Measurements from ENCODE around the gene AKAP13. TPM values are rescaled to one million over a fixed set of nuclear protein-coding genes. Genes with fewer than 3 reads are reported as not detected.
"Not testable (repeated sequence)": the region's sequence is repeated elsewhere in the genome, so short reads cannot be mapped to it uniquely, and the experiment has no call there.

Gene AKAP13
- total RNA-seq, 1 experiment from 2014 or later, result 75.3 TPM

DNA sequence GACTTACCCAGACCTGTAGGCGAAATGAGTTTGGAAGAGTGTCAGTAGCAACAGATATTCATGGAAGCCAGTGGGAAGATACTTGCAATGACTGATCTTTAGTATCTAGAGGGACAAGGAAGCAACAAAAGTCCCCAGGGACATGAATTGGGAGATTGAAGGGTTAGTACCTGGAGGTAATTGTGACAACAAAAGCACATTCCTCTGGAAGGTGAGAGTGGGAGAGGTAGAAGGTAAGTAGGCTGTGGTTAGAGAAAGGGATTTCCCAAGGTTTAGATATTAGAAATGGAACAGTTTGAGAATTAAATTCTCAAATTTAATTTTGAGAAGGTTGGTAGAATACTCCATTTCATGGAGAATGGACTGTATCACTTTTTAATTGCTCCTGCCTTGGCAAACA lies 191.4 kb downstream of the AKAP13 start:
- no peaks in the 10 kb centered on the region for H3K4me1 ChIP-seq
- H3K4me3 ChIP-seq, result no peak overlapping the region
- no peaks in the 10 kb centered on the region for H3K27me3 ChIP-seq
- H3K9me3 ChIP-seq (replicated peaks), result no peaks in the 10 kb centered on the region
- H3K36me3 ChIP-seq, result peaks cover under 1% of the 10 kb centered on the region; the same call in 1 of the 2 replicates
- H3K27ac ChIP-seq, result no peak overlapping the region
- DNase-seq, result no peak

DNA sequence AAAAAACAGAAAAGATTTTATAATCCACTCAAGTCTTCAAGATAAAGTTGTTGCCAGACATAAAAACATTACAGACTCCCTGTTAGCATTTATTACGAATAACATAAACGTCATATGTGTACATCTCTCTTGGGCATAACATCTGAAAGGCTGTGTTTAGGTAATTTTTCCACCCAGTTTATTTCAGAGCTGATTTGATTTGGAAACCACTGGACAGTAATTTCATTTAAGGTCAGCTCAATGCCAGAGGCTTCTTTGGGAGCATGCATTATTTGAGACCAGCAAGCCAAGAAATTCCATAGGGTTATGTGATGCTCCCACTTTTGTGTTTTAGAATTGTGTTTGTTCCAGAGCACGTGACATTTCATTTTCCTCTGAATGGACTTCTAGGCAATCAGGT lies 196.0 kb downstream of the AKAP13 start:
- DNase-seq, result no peak
- no peaks in the 10 kb centered on the region for H3K9me3 ChIP-seq (replicated peaks)
- peaks cover 3% of the 10 kb centered on the region; the same call in 1 of the 2 replicates for H3K4me1 ChIP-seq
- no peak overlapping the region for H3K27ac ChIP-seq
- H3K4me3 ChIP-seq, result no peak overlapping the region
- no peaks in the 10 kb centered on the region for H3K27me3 ChIP-seq
- H3K36me3 ChIP-seq, result peaks cover 28% of the 10 kb centered on the region

DNA sequence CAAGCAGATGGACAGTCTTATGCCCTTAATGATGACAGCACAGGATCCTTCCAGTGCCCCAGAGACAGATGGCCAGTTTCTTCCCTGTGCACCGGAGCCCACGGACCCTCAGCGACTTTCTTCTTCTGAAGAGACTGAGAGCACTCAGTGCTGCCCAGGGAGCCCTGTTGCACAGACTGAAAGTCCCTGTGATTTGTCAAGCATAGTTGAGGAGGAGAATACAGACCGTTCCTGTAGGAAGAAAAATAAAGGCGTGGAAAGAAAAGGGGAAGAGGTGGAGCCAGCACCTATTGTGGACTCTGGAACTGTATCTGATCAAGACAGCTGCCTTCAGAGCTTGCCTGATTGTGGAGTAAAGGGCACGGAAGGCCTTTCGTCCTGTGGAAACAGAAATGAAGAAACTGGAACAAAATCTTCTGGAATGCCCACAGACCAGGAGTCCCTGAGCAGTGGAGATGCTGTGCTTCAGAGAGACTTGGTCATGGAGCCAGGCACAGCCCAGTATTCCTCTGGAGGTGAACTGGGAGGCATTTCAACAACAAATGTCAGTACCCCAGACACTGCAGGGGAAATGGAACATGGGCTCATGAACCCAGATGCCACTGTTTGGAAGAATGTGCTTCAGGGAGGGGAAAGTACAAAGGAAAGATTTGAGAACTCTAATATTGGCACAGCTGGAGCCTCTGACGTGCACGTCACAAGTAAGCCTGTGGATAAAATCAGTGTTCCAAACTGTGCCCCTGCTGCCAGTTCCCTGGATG lies 198.7 kb downstream of the AKAP13 start:
- Histone ChIP-seq H3K27ac (no peak overlapping the region), H3K36me3 (peaks cover 34% of the 10 kb centered on the region), H3K4me3 (no peak overlapping the region), H3K4me1 (peaks cover 28% of the 10 kb centered on the region), H3K9me3 (replicated peaks) (no peaks in the 10 kb centered on the region), H3K27me3 (no peaks in the 10 kb centered on the region)
- no peak for DNase-seq

DNA sequence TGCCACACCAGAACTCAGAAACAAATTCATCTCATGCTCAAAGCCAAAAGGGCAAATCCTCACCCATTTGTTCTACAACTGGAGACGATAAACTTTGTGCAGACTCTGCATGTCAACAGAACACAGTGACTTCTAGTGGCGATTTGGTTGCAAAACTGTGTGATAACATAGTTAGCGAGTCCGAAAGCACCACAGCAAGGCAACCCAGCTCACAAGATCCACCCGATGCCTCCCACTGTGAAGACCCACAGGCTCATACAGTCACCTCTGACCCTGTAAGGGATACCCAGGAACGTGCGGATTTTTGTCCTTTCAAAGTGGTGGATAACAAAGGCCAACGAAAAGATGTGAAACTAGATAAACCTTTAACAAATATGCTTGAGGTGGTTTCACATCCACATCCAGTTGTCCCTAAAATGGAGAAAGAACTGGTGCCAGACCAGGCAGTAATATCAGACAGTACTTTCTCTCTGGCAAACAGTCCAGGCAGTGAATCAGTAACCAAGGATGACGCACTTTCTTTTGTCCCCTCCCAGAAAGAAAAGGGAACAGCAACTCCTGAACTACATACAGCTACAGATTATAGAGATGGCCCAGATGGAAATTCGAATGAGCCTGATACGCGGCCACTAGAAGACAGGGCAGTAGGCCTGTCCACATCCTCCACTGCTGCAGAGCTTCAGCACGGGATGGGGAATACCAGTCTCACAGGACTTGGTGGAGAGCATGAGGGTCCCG lies 199.7 kb downstream of the AKAP13 start:
- no peak for DNase-seq
- H3K9me3 ChIP-seq (replicated peaks), result no peaks in the 10 kb centered on the region
- H3K27ac ChIP-seq, result no peak overlapping the region
- peaks cover 34% of the 10 kb centered on the region for H3K36me3 ChIP-seq
- no peaks in the 10 kb centered on the region for H3K27me3 ChIP-seq
- peaks cover 34% of the 10 kb centered on the region for H3K4me1 ChIP-seq
- H3K4me3 ChIP-seq, result no peak overlapping the region

DNA sequence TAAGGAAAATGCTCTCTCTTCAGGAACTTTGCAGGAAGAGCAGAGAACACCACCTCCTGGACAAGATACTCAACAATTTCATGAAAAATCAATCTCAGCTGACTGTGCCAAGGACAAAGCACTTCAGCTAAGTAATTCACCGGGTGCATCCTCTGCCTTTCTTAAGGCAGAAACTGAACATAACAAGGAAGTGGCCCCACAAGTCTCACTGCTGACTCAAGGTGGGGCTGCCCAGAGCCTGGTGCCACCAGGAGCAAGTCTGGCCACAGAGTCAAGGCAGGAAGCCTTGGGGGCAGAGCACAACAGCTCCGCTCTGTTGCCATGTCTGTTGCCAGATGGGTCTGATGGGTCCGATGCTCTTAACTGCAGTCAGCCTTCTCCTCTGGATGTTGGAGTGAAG lies 200.5 kb downstream of the AKAP13 start:
- Histone ChIP-seq H3K27me3 (no peaks in the 10 kb centered on the region), H3K4me1 (peaks cover 34% of the 10 kb centered on the region), H3K36me3 (peaks cover 34% of the 10 kb centered on the region), H3K9me3 (replicated peaks) (no peaks in the 10 kb centered on the region), H3K27ac (no peak overlapping the region), H3K4me3 (no peak overlapping the region)
- DNase-seq, result no peak

DNA sequence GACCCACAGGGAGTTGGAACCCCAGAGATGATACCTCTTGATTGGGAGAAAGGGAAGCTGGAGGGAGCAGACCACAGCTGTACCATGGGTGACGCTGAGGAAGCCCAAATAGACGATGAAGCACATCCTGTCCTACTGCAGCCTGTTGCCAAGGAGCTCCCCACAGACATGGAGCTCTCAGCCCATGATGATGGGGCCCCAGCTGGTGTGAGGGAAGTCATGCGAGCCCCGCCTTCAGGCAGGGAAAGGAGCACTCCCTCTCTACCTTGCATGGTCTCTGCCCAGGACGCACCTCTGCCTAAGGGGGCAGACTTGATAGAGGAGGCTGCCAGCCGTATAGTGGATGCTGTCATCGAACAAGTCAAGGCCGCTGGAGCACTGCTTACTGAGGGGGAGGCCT lies 201.1 kb downstream of the AKAP13 start:
- Histone ChIP-seq H3K9me3 (replicated peaks) (no peaks in the 10 kb centered on the region), H3K4me1 (peaks cover 34% of the 10 kb centered on the region), H3K27me3 (no peaks in the 10 kb centered on the region), H3K4me3 (no peak overlapping the region), H3K27ac (peak overlapping the region; percentile 62), H3K36me3 (peaks cover 34% of the 10 kb centered on the region)
- no peak for DNase-seq

DNA sequence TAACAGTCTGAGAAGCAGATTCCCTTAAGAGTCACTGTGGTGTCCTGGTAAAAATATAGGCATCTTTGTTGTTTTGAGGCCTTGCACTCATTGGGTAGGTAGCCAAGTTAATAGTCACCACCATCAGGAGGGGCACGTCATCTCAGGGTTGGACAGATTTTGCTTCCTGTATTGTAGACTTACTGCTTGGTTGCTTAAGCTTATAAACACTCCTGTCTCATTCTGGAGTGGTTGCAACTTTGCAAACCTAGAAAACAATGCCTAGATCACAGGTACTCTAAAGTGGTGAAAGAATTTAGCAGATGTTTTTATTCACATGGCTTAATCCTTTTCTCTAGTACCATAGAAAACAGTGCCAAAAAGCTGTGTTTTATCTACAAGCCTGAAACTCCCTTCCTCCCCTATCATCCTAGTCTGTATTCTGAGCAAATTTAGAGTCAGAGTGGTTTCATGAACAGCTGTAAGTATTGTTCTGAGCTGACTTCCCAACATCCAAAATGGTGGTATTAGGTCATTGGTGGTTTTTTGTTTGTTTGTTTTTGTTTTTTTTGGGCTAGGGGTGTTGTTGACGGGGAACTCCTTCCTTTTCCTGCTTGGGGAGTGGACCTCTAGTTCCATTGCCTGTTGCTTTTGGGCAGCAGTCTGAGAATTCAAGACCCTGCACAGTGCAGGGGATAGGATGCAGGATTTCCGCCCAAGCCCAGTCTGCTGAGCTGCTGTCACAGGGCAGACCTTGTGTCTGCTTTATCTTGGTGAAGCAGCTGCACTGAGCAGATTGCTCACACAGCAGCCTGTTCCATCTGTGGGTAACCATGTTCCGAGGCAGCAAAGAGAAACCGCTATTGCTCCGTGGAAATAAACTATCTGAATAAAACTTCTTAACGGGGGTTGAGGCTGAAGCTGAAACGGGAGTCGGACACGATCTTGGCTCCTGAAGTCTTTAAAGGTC lies 202.0 kb downstream of the AKAP13 start:
- no peaks in the 10 kb centered on the region for H3K27me3 ChIP-seq
- no peaks in the 10 kb centered on the region for H3K9me3 ChIP-seq (replicated peaks)
- peak overlapping the region; percentile 32 for H3K4me3 ChIP-seq
- peaks cover 34% of the 10 kb centered on the region for H3K4me1 ChIP-seq
- peak; percentile 70 to 75 for DNase-seq
- peaks cover 36% of the 10 kb centered on the region for H3K36me3 ChIP-seq
- peak overlapping the region; percentile 62 for H3K27ac ChIP-seq

DNA sequence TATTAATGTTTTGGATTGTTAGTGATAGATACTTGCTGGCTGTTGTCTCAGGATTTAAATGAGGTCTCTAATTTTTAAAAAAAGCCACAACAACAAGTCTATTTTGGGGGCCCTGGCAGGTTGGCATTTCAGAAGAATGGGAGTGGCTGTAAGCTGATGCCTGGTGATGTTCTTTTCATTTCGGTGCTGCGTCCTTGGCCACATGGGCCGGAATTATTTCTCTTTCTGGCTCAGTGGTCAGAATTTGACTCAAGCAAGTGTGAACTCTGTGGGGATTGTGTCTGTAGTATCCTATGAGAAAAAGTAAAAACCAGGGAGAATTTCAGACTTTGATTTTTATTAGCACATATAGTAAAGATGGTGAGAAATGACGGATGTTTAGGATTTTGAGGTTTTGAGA lies 203.0 kb downstream of the AKAP13 start:
- Histone ChIP-seq H3K27ac (peak overlapping the region; percentile 62), H3K4me1 (peaks cover 34% of the 10 kb centered on the region), H3K4me3 (peak overlapping the region; percentile 32), H3K27me3 (no peaks in the 10 kb centered on the region), H3K36me3 (peaks cover 36% of the 10 kb centered on the region), H3K9me3 (replicated peaks) (no peaks in the 10 kb centered on the region)
- DNase-seq, result no peak

DNA sequence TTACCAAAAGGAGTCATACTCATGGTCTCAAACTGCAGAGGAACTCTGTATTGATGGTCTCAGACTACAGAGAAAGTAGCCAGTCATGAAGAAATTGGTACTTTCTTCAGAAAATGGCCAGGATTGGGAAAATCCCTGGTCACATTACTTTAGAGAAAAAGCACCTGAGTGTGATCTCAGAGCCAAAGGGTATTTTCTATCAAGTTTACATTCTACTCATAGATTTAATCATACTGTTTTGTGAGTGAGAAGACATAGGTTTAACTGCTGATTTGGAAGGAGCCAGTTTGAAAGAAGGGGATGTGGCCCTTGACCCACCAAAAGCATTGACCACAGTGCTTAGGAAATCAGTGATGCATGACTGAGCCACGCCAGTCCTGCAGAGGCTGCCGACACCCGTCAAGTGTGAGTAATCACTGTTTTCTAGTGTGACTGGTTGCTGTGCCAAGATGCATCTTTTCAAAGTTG lies 203.6 kb downstream of the AKAP13 start:
- DNase-seq, result peak; percentile 13 to 41
- Histone ChIP-seq H3K4me1 (peaks cover 34% of the 10 kb centered on the region), H3K9me3 (replicated peaks) (no peaks in the 10 kb centered on the region), H3K4me3 (no peak overlapping the region), H3K27ac (peak overlapping the region; percentile 62), H3K36me3 (peaks cover 35% of the 10 kb centered on the region), H3K27me3 (no peaks in the 10 kb centered on the region)

DNA sequence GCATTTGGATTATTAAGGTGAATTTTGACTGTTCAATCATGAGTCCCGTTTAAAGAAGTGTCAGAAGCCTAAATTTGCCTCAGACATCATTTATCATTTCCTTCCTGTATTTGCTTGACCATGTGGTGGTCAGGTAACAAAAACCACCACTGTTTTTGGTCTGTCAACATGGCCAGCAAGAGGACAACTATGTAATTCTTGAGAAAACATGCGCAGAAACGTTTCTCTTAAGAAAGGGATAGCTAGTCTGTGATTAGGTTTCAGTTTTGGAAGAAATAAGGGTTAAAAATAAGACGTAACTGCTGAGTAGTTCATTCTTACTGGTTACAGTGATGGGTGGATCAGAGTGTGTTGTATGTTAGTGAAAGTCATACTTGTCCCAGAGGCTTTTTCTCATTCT lies 204.5 kb downstream of the AKAP13 start:
- Histone ChIP-seq H3K27me3 (no peaks in the 10 kb centered on the region), H3K36me3 (peaks cover 27% of the 10 kb centered on the region), H3K27ac (no peak overlapping the region), H3K4me1 (peaks cover 34% of the 10 kb centered on the region), H3K4me3 (no peak overlapping the region), H3K9me3 (replicated peaks) (no peaks in the 10 kb centered on the region)
- DNase-seq, result no peak

DNA sequence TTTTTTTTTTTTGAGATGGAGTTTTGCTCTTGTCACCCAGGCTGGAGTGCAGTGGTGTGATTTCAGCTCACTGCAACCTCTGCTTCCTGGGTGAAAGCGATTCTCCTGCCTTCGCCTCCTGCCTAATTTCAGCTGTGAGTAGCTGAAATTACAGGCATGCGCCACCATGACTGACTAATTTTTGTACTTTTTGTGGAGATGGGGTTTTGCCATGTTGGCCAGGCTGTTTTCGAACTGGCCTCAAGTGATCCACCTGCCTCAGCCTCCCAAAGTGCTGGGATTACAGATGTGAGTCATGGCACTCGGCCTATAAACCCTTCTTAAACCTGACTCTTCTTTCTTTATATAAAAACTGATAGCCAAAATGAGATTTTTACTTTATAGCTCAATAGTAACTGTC lies 205.8 kb downstream of the AKAP13 start:
- not testable (repeated sequence) for H3K4me3 ChIP-seq; H3K27me3 ChIP-seq; DNase-seq; H3K9me3 ChIP-seq (replicated peaks); H3K27ac ChIP-seq
- Histone ChIP-seq H3K36me3 (peaks cover 16% of the 10 kb centered on the region), H3K4me1 (peaks cover 32% of the 10 kb centered on the region)

DNA sequence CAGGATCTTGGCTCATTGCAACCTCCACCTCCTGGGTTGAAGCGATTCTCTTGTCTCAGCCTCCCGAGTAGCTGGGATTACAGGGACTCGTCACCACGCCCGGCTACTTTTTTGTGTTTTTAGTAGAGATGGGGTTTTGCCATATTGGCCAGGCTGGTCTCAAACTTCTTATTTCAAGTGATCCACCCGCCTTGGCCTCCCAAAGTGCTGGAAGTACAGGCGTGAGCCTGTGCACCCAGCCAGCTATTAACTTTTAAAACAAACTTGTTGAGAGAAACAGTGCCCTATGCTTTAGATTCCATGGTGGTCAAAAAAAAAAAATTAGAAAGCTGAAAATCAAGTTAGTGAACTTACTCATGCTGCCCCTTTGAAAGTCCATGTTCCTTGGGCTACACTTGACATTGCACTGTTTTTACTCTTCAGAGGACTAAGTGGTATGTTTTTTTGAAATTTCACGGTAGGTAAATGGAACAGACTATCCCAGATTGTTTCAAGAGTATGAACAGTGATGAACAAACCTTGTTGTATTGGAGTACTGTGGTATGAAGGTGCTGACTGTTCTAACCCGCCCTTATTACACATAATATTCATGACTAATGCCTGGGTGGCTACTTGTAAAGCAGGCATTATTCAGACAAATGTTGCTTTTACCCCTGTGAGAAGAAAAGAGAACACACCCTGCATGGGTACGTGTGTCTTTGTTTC lies 207.5 kb downstream of the AKAP13 start:
- no peak for DNase-seq
- Histone ChIP-seq H3K4me3 (no peak overlapping the region), H3K9me3 (replicated peaks) (no peaks in the 10 kb centered on the region), H3K4me1 (peaks cover 22% of the 10 kb centered on the region), H3K27me3 (no peaks in the 10 kb centered on the region; the same call in 1 of the 2 replicates), H3K36me3 (peaks cover 9% of the 10 kb centered on the region), H3K27ac (no peak overlapping the region)

DNA sequence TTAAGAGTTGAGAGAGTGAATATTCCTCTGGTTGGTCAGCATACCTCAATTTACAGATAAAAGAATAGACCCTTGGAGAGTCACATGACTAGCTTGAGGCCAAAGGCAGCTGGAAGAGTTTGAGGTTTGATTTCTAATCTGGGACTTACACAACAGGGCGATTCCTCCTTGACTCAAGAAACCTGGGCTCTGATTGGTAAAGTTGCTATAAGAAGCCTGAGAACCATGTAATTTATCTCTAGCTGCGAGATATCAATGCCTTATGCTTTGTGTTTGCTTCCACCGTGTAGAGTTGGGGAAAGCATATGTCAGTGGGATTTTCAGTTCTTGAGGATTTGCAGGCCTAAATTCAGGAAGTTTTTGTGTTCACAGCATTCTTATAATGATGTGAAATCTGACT lies 208.3 kb downstream of the AKAP13 start:
- Histone ChIP-seq H3K27ac (no peak overlapping the region), H3K27me3 (no peaks in the 10 kb centered on the region; the same call in 1 of the 2 replicates)
- no peak for DNase-seq

DNA sequence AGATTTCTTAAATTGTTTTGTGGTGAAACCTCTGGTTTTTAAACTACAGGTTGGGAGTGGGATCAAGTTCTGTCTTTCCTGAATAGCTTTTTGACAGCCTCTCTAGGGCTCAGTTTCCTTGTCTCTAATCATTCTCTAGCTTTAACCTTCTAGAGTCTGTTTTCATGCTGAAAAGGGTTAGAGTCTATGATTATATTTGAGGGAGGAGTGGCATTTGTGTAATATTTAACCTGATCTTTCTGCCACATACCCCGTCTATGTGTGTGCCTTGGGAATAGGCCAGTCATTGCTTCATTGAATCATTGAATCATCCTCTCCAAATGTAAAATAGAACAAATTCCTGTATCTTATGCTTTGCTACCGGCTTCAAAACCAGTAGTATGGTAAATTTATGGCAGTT lies 209.4 kb downstream of the AKAP13 start:
- H3K27me3 ChIP-seq, result no peaks in the 10 kb centered on the region; the same call in 1 of the 2 replicates
- peaks cover 9% of the 10 kb centered on the region for H3K36me3 ChIP-seq
- H3K9me3 ChIP-seq (replicated peaks), result no peaks in the 10 kb centered on the region
- peaks cover 4% of the 10 kb centered on the region for H3K4me1 ChIP-seq
- no peak overlapping the region for H3K27ac ChIP-seq
- H3K4me3 ChIP-seq, result no peak overlapping the region
- no peak for DNase-seq

More for the DNA sequence above, 208.3 kb downstream of the AKAP13 start:
- H3K9me3 ChIP-seq (replicated peaks), result no peaks in the 10 kb centered on the region
- peaks cover 9% of the 10 kb centered on the region for H3K36me3 ChIP-seq
- peaks cover 13% of the 10 kb centered on the region for H3K4me1 ChIP-seq
- H3K4me3 ChIP-seq, result no peak overlapping the region

All from SJCRH30 (cell line).